HG02571 (cell line): Measurements from ENCODE around the gene SP140.
A peak's percentile ranks its signal among the peaks of the same experiment; 100 is the strongest.
"Not testable (repeated sequence)": the region's sequence is repeated elsewhere in the genome, so short reads cannot be mapped to it uniquely, and the experiment has no call there.

Experiments
- ATAC-seq: cut with Tn5 transposase; IDR thresholded peaks from one replicate; pipeline ENCODE4 v1.9.1; 2021; ENCODE audit warnings: mild to moderate bottlenecking, moderate library complexity; ENCODE audit not compliant: unreplicated experiment

SP140 gene

GRCh38 chr2:230324503-230324902 lies 99.0 kb downstream of the SP140 start:
- ATAC-seq = no peak

- ATAC-seq = no peak
Measured at GRCh38 chr2:230325316-230326243, 100.0 kb downstream of the SP140 start.

GRCh38 chr2:230326453-230327417 lies 101.2 kb downstream of the SP140 start, which contains the start of gene SP140L:
Gene SP140L, plus strand, starts transcription at chr2:230327193. Its CDS starts 77 bp downstream, at chr2:230327270.
- ATAC-seq = peak; percentile 87

GRCh38 chr2:230327418-230328154 lies 102.0 kb downstream of the SP140 start:
- peak; percentile 59 for ATAC-seq

GRCh38 chr2:230328155-230328458 lies 102.6 kb downstream of the SP140 start:
- ATAC-seq = no peak

- ATAC-seq = no peak
Measured at GRCh38 chr2:230329946-230330605, 104.5 kb downstream of the SP140 start.

GRCh38 chr2:230330725-230331124 lies 105.2 kb downstream of the SP140 start:
- ATAC-seq = no peak

- ATAC-seq = no peak
Measured at GRCh38 chr2:230335461-230335863, 109.9 kb downstream of the SP140 start.

GRCh38 chr2:230335864-230336506 lies 110.4 kb downstream of the SP140 start:
- ATAC-seq = no peak

GRCh38 chr2:230341936-230342528 lies 116.5 kb downstream of the SP140 start:
- not testable (repeated sequence) for ATAC-seq

GRCh38 chr2:230343041-230343624 lies 117.6 kb downstream of the SP140 start:
- ATAC-seq = not testable (repeated sequence)

- no peak for ATAC-seq
Measured at GRCh38 chr2:230343747-230344146, 118.2 kb downstream of the SP140 start.

GRCh38 chr2:230346465-230346864 lies 120.9 kb downstream of the SP140 start:
- ATAC-seq = no peak

GRCh38 chr2:230346921-230347533 lies 121.5 kb downstream of the SP140 start:
- no peak for ATAC-seq

GRCh38 chr2:230347659-230348305 lies 122.2 kb downstream of the SP140 start:
- no peak for ATAC-seq

- ATAC-seq = no peak
Measured at GRCh38 chr2:230348787-230349186, 123.3 kb downstream of the SP140 start.

GRCh38 chr2:230356084-230356483 lies 130.5 kb downstream of the SP140 start:
- no peak for ATAC-seq

GRCh38 chr2:230358305-230358704 lies 132.8 kb downstream of the SP140 start:
- no peak for ATAC-seq
